ENCODE data around the gene SNCB. TPM values are rescaled to one million over a fixed set of nuclear protein-coding genes. Genes with fewer than 3 reads are reported as not detected.

SNCB gene
- total RNA-seq, 1 experiment from 2014 or later, result not detected

DNA sequence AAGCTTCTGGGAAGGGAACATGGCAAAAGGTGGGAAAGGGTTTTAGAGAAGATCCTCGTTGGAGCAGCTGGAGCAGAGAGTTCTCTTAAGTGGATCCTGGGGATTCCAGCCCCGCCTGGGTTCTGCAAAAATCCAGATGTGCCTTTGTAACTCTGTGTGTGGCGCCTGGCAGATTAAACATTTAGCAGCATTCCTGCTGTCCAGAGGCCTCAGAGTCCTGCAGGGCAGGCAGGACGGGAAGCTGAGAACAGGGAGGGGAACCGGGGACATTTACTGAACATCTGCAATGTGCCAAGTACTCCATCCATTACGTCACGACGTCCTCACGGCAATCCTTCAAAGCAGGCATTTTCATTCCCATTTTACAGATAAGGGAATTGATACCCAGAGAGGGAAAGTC is 6.1 kb upstream of the SNCB start:
- Mint-ChIP-seq H3K4me1 (ENCODE audit: low read depth, unreplicated experiment) (no peaks in the 10 kb centered on the region), H3K27me3 (ENCODE audit: unreplicated experiment) (peaks cover 75% of the 10 kb centered on the region), H3K4me3 (ENCODE audit: low read depth, unreplicated experiment) (no peak overlapping the region), H3K27ac (ENCODE audit: unreplicated experiment) (no peak overlapping the region), H3K9me3 (ENCODE audit: low read depth, unreplicated experiment) (peaks cover 2% of the 10 kb centered on the region), H3K36me3 (ENCODE audit: insufficient read depth, unreplicated experiment) (no peaks in the 10 kb centered on the region)
- CTCF ChIA-PET, result no interaction called here
- BruUV-seq (replicated peaks), result no TSS peak
- intact Hi-C loops (cut with micrococcal nuclease; ENCODE audit: unreplicated experiment), result no loop called here
- TF ChIP-seq CTCF (IDR thresholded peaks at IDR 0.05; ENCODE audit: unreplicated experiment), result no peak
- DNase-seq, result no peak

DNA sequence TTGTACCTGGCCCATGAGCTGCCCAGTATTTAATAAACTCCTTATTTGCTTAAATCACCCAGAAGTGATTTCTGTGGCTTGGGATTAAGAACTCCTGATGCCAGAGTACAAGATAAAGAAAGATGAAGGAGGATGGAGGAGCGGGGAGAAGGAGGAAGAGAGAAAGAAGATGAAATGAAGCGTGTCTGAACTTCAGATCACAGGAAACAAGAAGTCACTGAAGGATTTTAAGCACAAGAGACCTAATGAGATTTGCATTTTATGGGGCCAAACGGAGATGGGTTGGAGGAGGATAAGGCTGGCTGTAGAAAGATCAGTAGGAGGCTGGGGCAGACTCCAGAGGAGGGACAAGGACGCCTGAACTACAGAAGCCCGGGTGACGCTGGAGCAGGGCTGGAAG is 3.3 kb upstream of the SNCB start:
- Mint-ChIP-seq H3K27ac (ENCODE audit: unreplicated experiment) (no peak overlapping the region), H3K4me1 (ENCODE audit: low read depth, unreplicated experiment) (peaks cover 9% of the 10 kb centered on the region), H3K36me3 (ENCODE audit: insufficient read depth, unreplicated experiment) (no peaks in the 10 kb centered on the region), H3K4me3 (ENCODE audit: low read depth, unreplicated experiment) (no peak overlapping the region), H3K9me3 (ENCODE audit: low read depth, unreplicated experiment) (peaks cover 2% of the 10 kb centered on the region), H3K27me3 (ENCODE audit: unreplicated experiment) (peaks cover 92% of the 10 kb centered on the region)
- CTCF ChIA-PET, result interaction anchor here (0.5 kb wide), 1 partner anchor 200 kb away, joined by 5 read pairs; no protein-coding TSS in a partner anchor
- BruUV-seq (replicated peaks), result no TSS peak
- no peak for DNase-seq
- no peak for TF ChIP-seq CTCF (IDR thresholded peaks at IDR 0.05; ENCODE audit: unreplicated experiment)
- intact Hi-C loops (cut with micrococcal nuclease; ENCODE audit: unreplicated experiment), result no loop called here

- H3K27ac Mint-ChIP-seq (ENCODE audit: unreplicated experiment), result no peak overlapping the region
- no peak for DNase-seq
- TF ChIP-seq CTCF (IDR thresholded peaks at IDR 0.05; ENCODE audit: unreplicated experiment), result no peak
- CTCF ChIA-PET, result interaction anchor here (0.5 kb wide), 1 partner anchor 201 kb away, joined by 5 read pairs; no protein-coding TSS in a partner anchor
- H3K36me3 Mint-ChIP-seq (ENCODE audit: insufficient read depth, unreplicated experiment), result no peaks in the 10 kb centered on the region
- peaks cover 2% of the 10 kb centered on the region for H3K9me3 Mint-ChIP-seq (ENCODE audit: low read depth, unreplicated experiment)
- H3K4me1 Mint-ChIP-seq (ENCODE audit: low read depth, unreplicated experiment), result peaks cover 18% of the 10 kb centered on the region
- H3K27me3 Mint-ChIP-seq (ENCODE audit: unreplicated experiment), result peaks cover 92% of the 10 kb centered on the region
- BruUV-seq (replicated peaks), result no TSS peak
- H3K4me3 Mint-ChIP-seq (ENCODE audit: low read depth, unreplicated experiment), result no peak overlapping the region
- intact Hi-C loops (cut with micrococcal nuclease; ENCODE audit: unreplicated experiment), result no loop called here
Measured at GRCh38 chr5:176632745-176633144, 2.4 kb upstream of the SNCB start.

DNA sequence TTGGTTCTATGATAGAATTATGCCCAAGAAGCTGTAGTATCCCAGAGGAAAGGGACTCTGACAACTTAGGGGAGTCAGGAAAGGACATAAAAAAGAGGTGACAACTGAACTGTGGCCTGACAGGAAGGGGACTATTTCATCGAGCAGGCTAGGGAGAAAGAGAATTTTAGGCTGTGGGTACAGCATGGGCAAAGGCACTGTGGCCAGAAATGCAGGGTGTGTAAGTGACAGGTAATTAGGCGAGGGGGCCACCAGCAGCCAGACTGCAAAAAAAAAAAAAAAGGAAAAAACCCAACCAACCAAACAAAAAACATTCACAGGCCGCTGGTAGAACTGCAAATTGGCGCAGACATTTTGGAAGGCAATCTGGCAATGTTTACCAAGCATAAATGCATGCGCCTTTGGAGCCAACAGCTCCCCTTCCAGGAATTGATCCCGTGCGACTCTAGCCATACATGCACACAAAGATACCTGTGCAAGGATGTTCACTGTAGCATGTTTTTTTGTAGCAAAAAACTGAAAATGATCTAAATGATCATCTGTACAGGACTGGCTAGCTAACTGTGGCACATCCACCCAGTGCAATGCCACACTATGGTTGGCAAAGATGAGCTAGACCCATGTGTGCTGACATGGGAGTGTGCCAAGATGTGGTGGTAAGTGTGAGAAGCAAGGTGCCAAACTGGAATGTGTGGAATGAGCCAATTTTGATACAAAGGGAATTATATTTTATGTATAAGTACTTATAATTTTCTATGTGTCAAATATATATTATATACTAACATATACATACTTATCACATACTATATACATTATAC is 1.3 kb upstream of the SNCB start:
- CTCF ChIA-PET, result no interaction called here
- peaks cover 2% of the 10 kb centered on the region for H3K9me3 Mint-ChIP-seq (ENCODE audit: low read depth, unreplicated experiment)
- peaks cover 29% of the 10 kb centered on the region for H3K4me1 Mint-ChIP-seq (ENCODE audit: low read depth, unreplicated experiment)
- DNase-seq, result no peak
- no TSS peak for BruUV-seq (replicated peaks)
- H3K4me3 Mint-ChIP-seq (ENCODE audit: low read depth, unreplicated experiment), result no peak overlapping the region
- H3K36me3 Mint-ChIP-seq (ENCODE audit: insufficient read depth, unreplicated experiment), result no peaks in the 10 kb centered on the region
- intact Hi-C loops (cut with micrococcal nuclease; ENCODE audit: unreplicated experiment), result no loop called here
- H3K27me3 Mint-ChIP-seq (ENCODE audit: unreplicated experiment), result peaks cover 92% of the 10 kb centered on the region
- H3K27ac Mint-ChIP-seq (ENCODE audit: unreplicated experiment), result no peak overlapping the region
- TF ChIP-seq CTCF (IDR thresholded peaks at IDR 0.05; ENCODE audit: unreplicated experiment), result no peak

All from Calu3 (cell line).